ENCODE results near the gene CRBN.
A peak's percentile ranks its signal among the peaks of the same experiment; 100 is the strongest.

Gene CRBN

GRCh38 chr3:3209057-3209456 lies 29.6 kb upstream of the CRBN start:
- no peak for TF ChIP-seq CTCF (IDR thresholded peaks at IDR 0.05; ENCODE audit: low read depth, low read length, missing control alignments)
- H3K4me3 ChIP-seq (ENCODE audit: low read depth, low read length), result no peak overlapping the region
- DNase-seq (ENCODE audit: low read depth), result no peak

GRCh38 chr3:3201611-3202010 lies 22.1 kb upstream of the CRBN start:
- DNase-seq (ENCODE audit: low read depth), result no peak
- TF ChIP-seq CTCF (IDR thresholded peaks at IDR 0.05; ENCODE audit: low read depth, low read length, missing control alignments), result no peak
- H3K4me3 ChIP-seq (ENCODE audit: low read depth, low read length), result no peak overlapping the region

GRCh38 chr3:3200632-3201212 lies 21.2 kb upstream of the CRBN start:
- DNase-seq (ENCODE audit: low read depth), result peak; percentile 40
- no peak overlapping the region for H3K4me3 ChIP-seq (ENCODE audit: low read depth, low read length)
- TF ChIP-seq CTCF (IDR thresholded peaks at IDR 0.05; ENCODE audit: low read depth, low read length, missing control alignments), result peak; percentile 71

- no peak for TF ChIP-seq CTCF (IDR thresholded peaks at IDR 0.05; ENCODE audit: low read depth, low read length, missing control alignments)
- DNase-seq (ENCODE audit: low read depth), result no peak
- H3K4me3 ChIP-seq (ENCODE audit: low read depth, low read length), result no peak overlapping the region
These were observed 19.8 kb upstream of the CRBN start for GRCh38 chr3:3199306-3199705.

- TF ChIP-seq CTCF (IDR thresholded peaks at IDR 0.05; ENCODE audit: low read depth, low read length, missing control alignments), result peak; percentile 58
- no peak overlapping the region for H3K4me3 ChIP-seq (ENCODE audit: low read depth, low read length)
- DNase-seq (ENCODE audit: low read depth), result no peak
These were observed 16.8 kb upstream of the CRBN start for GRCh38 chr3:3196148-3196861.

GRCh38 chr3:3194861-3195260 lies 15.4 kb upstream of the CRBN start:
- TF ChIP-seq CTCF (IDR thresholded peaks at IDR 0.05; ENCODE audit: low read depth, low read length, missing control alignments), result no peak
- no peak for DNase-seq (ENCODE audit: low read depth)
- H3K4me3 ChIP-seq (ENCODE audit: low read depth, low read length), result no peak overlapping the region

- TF ChIP-seq CTCF (IDR thresholded peaks at IDR 0.05; ENCODE audit: low read depth, low read length, missing control alignments), result no peak
- H3K4me3 ChIP-seq (ENCODE audit: low read depth, low read length), result no peak overlapping the region
- DNase-seq (ENCODE audit: low read depth), result no peak
These were observed 12.8 kb upstream of the CRBN start for GRCh38 chr3:3192286-3192675.
